ENCODE measurements around the gene KDM7A.

The KDM7A gene

GRCh38 chr7:140055833-140056232 lies 121.0 kb downstream of the KDM7A start:
- TF ChIP-seq, protein P1, sequence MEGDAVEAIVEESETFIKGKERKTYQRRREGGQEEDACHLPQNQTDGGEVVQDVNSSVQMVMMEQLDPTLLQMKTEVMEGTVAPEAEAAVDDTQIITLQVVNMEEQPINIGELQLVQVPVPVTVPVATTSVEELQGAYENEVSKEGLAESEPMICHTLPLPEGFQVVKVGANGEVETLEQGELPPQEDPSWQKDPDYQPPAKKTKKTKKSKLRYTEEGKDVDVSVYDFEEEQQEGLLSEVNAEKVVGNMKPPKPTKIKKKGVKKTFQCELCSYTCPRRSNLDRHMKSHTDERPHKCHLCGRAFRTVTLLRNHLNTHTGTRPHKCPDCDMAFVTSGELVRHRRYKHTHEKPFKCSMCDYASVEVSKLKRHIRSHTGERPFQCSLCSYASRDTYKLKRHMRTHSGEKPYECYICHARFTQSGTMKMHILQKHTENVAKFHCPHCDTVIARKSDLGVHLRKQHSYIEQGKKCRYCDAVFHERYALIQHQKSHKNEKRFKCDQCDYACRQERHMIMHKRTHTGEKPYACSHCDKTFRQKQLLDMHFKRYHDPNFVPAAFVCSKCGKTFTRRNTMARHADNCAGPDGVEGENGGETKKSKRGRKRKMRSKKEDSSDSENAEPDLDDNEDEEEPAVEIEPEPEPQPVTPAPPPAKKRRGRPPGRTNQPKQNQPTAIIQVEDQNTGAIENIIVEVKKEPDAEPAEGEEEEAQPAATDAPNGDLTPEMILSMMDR (IDR thresholded peaks at IDR 0.05; ENCODE audit: borderline replicate concordance, insufficient read depth, low read depth, low read length): no peak
- no peak overlapping the region for H3K4me3 ChIP-seq (ENCODE audit: low read depth, low read length)

- TF ChIP-seq, protein P1 (IDR thresholded peaks at IDR 0.05; ENCODE audit: borderline replicate concordance, insufficient read depth, low read depth, low read length): no peak
Observed at GRCh38 chr7:140054751-140055150, 122.0 kb downstream of the KDM7A start.

GRCh38 chr7:140053812-140054539 lies 122.8 kb downstream of the KDM7A start:
- no peak overlapping the region for H3K4me3 ChIP-seq (ENCODE audit: low read depth, low read length)
- TF ChIP-seq, protein P1 (IDR thresholded peaks at IDR 0.05; ENCODE audit: borderline replicate concordance, insufficient read depth, low read depth, low read length): no peak

More at GRCh38 chr7:140054751-140055150, 122.0 kb downstream of the KDM7A start:
- H3K4me3 ChIP-seq (ENCODE audit: low read depth, low read length): no peak overlapping the region

DNA sequence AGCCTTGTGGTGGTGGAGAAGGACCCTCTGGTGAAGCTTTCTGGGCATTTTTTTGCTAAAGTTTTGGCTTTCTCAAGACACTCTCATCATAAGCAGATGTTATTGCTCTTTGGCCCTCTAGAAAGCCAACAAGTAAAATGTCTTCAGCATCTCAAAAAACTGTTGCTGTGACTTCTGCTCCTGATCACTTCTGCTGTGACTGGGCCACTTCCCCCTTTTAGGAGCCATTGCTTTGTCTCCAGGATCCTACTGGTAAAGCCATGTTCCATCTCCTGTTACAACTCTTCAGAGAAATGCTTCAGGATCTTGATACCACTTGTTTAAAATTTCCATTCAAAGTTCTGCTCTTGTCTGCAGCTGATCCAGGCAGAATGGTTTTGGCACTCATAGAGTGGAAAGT lies 125.0 kb downstream of the KDM7A start:
- no peak overlapping the region for H3K4me3 ChIP-seq (ENCODE audit: low read depth, low read length)
- TF ChIP-seq, protein P1 (IDR thresholded peaks at IDR 0.05; ENCODE audit: borderline replicate concordance, insufficient read depth, low read depth, low read length): no peak

DNA sequence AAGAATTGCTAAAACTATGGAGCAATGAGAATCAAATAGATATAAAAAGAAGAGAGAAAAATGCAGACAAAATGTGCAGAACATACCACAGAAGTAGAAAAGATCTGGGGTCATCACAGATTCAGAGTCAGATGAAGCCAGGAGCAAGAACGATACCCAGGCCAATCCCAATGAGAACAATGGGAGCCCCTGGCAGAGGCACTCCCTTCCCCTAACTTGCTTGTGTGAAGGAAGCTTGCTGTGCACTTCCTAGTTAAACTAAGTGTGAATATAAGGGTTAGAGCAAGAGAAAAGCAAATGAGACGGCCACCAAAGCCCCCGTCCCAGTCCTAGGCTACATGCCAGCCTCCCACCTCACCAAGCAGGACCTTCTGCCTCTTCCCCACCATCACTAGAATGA lies 126.7 kb downstream of the KDM7A start:
- TF ChIP-seq, protein P1 (IDR thresholded peaks at IDR 0.05; ENCODE audit: borderline replicate concordance, insufficient read depth, low read depth, low read length): no peak
- no peak overlapping the region for H3K4me3 ChIP-seq (ENCODE audit: low read depth, low read length)

DNA sequence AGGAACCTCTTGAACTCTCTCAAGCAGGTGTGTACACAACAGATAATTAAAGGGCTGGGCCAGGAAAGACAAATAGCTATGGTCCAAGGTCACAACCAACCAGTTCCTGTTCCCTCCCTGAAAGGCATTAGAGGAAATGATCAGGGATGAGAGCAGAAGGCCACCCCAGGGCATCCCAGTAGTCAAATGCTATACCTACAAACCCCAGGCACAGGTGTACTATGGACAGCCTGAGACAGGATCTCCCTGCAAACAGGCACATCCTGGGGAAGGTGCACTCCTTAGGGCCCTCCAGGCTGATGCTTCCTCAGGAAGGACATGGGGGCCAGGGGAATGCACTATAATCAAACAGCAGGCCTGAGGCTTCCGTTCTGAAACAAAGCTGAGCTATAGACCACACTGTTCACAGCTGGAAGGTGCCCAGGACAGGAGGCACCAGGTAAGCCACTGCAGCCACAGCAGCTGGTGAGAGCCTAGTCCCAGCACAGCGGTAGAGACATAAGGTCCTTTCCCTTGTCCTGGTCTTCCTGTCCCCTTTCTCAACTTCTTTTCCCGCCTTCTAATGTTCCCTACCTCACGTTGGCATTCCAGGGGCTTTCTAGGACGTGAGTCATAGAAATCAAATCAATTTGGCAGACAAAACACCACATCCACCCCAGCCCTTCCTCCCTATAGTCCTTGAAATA lies 127.3 kb downstream of the KDM7A start:
- TF ChIP-seq, protein P1 (IDR thresholded peaks at IDR 0.05; ENCODE audit: borderline replicate concordance, insufficient read depth, low read depth, low read length): no peak

DNA sequence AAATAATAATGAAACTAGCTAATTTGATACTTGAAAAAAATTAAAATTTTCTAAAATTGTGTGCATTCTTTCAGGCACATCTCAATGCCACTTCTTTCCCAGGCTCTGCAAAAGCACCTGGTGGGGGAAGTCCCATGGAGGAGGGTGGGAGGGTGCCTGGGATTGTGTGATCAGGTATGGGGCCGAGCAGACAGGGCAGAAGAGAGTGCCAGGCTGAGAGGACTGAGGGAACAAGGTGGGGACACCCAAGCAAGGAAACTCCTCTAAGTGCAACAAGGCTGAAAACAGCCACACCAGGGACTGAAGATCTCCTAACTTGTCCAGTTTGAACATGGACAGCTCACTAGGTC lies 127.8 kb downstream of the KDM7A start:
- TF ChIP-seq, protein P1 (IDR thresholded peaks at IDR 0.05; ENCODE audit: borderline replicate concordance, insufficient read depth, low read depth, low read length): no peak

More for the DNA sequence above, 127.3 kb downstream of the KDM7A start:
- no peak overlapping the region for H3K4me3 ChIP-seq (ENCODE audit: low read depth, low read length)

More for the DNA sequence above, 127.8 kb downstream of the KDM7A start:
- no peak overlapping the region for H3K4me3 ChIP-seq (ENCODE audit: low read depth, low read length)
